Calu3 (cell line): ENCODE results near the gene TNRC18. TPM values are rescaled to one million over a fixed set of nuclear protein-coding genes. Genes with fewer than 3 reads are reported as not detected.

Experiments used
- BruUV-seq: library from RNA; stranded (reverse); fragments of 400-500 nt; replicated peaks from 2 replicates; lab custom pipeline; 2021; lab: Mats Ljungman, UMichigan
- CTCF ChIA-PET: fragments of 300-600 bp; sonication (Branson Sonifier 250); formaldehyde crosslinking; loops from one replicate; lab custom pipeline; 2022; ENCODE audit warnings: antibody characterized with exemption; lab: Charles Lee
- DNase-seq: peaks from one replicate; pipeline ENCODE4 v3.0.0; 2022
- H3K27ac Mint-ChIP-seq: one replicate; pipeline ENCODE4 v1.8.0; 2022; ENCODE audit warnings: mixed read lengths; ENCODE audit not compliant: unreplicated experiment
- H3K27me3 Mint-ChIP-seq: one replicate; pipeline ENCODE4 v1.8.0; 2022; ENCODE audit warnings: mixed read lengths; ENCODE audit not compliant: unreplicated experiment
- H3K36me3 Mint-ChIP-seq: one replicate; pipeline ENCODE4 v1.8.0; 2022; ENCODE audit warnings: mild to moderate bottlenecking, moderate library complexity, mixed read lengths; ENCODE audit not compliant: insufficient read depth, unreplicated experiment
- H3K4me1 Mint-ChIP-seq: one replicate; pipeline ENCODE4 v1.8.0; 2022; ENCODE audit warnings: mild to moderate bottlenecking, low read depth, mixed read lengths; ENCODE audit not compliant: unreplicated experiment
- H3K4me3 Mint-ChIP-seq: one replicate; pipeline ENCODE4 v1.8.0; 2022; ENCODE audit warnings: mild to moderate bottlenecking, low read depth, moderate library complexity, mixed read lengths; ENCODE audit not compliant: unreplicated experiment
- H3K9me3 Mint-ChIP-seq: one replicate; pipeline ENCODE4 v1.8.0; 2022; ENCODE audit warnings: low read depth, mixed read lengths; ENCODE audit not compliant: unreplicated experiment
- CTCF ChIP-seq: fragments of 200-600 bp; IDR thresholded peaks from one replicate; pipeline ENCODE4 v1.8.0; 2022; ENCODE audit warnings: antibody characterized with exemption; ENCODE audit not compliant: unreplicated experiment
- intact Hi-C: fragments of 100-400 bp; cut with micrococcal nuclease; formaldehyde crosslinking; loops from one replicate; pipeline ENCODE4 v1.10.0; 2022; ENCODE audit not compliant: unreplicated experiment
- total RNA-seq: library from RNA; stranded (reverse); gene quantifications from 2 replicates; pipeline ENCODE4 v1.2.3, GENCODE V29; 2022

The TNRC18 gene
- total RNA-seq, 1 experiment from 2014 or later: 213 TPM

- Mint-ChIP-seq H3K9me3 (no peaks in the 10 kb centered on the region), H3K4me3 (peak overlapping the region; percentile 99), H3K36me3 (peaks cover 99% of the 10 kb centered on the region), H3K27ac (peak overlapping the region; percentile 94), H3K4me1 (peaks cover 15% of the 10 kb centered on the region), H3K27me3 (no peaks in the 10 kb centered on the region)
- intact Hi-C loops: no loop called here
- DNase-seq: peak; percentile 74
- BruUV-seq: TSS peak; percentile 14
- CTCF ChIA-PET: interaction anchor here (0.6 to 5.1 kb wide), 4 partner anchors 25 to 399 kb away, joined by 3 to 46 read pairs (median 4); no protein-coding TSS in a partner anchor
- no peak for TF ChIP-seq CTCF
Measured at GRCh38 chr7:5425507-5426225, 2.0 kb upstream of the TNRC18 start.

- Mint-ChIP-seq H3K9me3 (no peaks in the 10 kb centered on the region), H3K27ac (peak overlapping the region; percentile 94), H3K4me1 (peaks cover 8% of the 10 kb centered on the region), H3K4me3 (peak overlapping the region; percentile 99), H3K36me3 (peaks cover 100% of the 10 kb centered on the region), H3K27me3 (no peaks in the 10 kb centered on the region)
- no peak for TF ChIP-seq CTCF
- CTCF ChIA-PET: interaction anchor here (0.6 to 5.1 kb wide), 5 partner anchors 24 to 400 kb away, joined by 3 to 46 read pairs (median 4); no protein-coding TSS in a partner anchor
- DNase-seq: peak; percentile 66
- intact Hi-C loops: no loop called here
- BruUV-seq: no TSS peak
Measured at GRCh38 chr7:5424749-5425506, 1.3 kb upstream of the TNRC18 start.

- Mint-ChIP-seq H3K27ac (peak overlapping the region; percentile 94), H3K4me3 (peak overlapping the region; percentile 99), H3K36me3 (peaks cover 100% of the 10 kb centered on the region), H3K4me1 (peaks cover 3% of the 10 kb centered on the region), H3K27me3 (no peaks in the 10 kb centered on the region), H3K9me3 (no peaks in the 10 kb centered on the region)
- no TSS peak for BruUV-seq
- peak; percentile 99 for DNase-seq
- CTCF ChIA-PET: interaction anchor here (0.6 to 5.1 kb wide), 4 partner anchors 28 to 601 kb away, joined by 3 to 46 read pairs (median 3); no protein-coding TSS in a partner anchor
- intact Hi-C loops: no loop called here
- TF ChIP-seq CTCF: no peak
Measured at GRCh38 chr7:5423976-5424748, 528 bp upstream of the TNRC18 start.
